Skeletal muscle tissue (tissue), 4 donors: ENCODE data around the gene COL4A1. TPM values are rescaled to one million over a fixed set of nuclear protein-coding genes. Genes with fewer than 3 reads are reported as not detected.
A peak's percentile ranks its signal among the peaks of the same experiment; 100 is the strongest.

Source experiments
- H3K27ac ChIP-seq: one replicate; pipeline ENCODE4 v1.7.0; 2013; ENCODE audit warnings: mild to moderate bottlenecking, low read depth, low read length, inconsistent platforms
- H3K27me3 ChIP-seq, 3 donors: one replicate each; pipeline ENCODE4 v1.7.0; 2013; ENCODE audit warnings: low read length in 3 of 3; ENCODE audit not compliant: control insufficient read depth in 3 of 3, insufficient read depth in 3 of 3
- H3K36me3 ChIP-seq, 3 donors: one replicate each; pipeline ENCODE4 v1.7.0; 2013; ENCODE audit warnings: low read length in 3 of 3; ENCODE audit not compliant: control insufficient read depth in 3 of 3, insufficient read depth in 3 of 3
- H3K4me1 ChIP-seq, 3 donors: one replicate each; pipeline ENCODE4 v1.7.0; 2013; ENCODE audit warnings: low read length in 3 of 3, mild to moderate bottlenecking in 3 of 3; ENCODE audit not compliant: control insufficient read depth in 3 of 3, insufficient read depth in 3 of 3
- H3K4me3 ChIP-seq, 3 donors: one replicate each; pipeline ENCODE4 v1.7.0; 2013; ENCODE audit warnings: low read length in 3 of 3
- H3K9ac ChIP-seq, 3 donors: one replicate each; pipeline ENCODE4 v1.7.0; 2013; ENCODE audit warnings: low read length in 3 of 3, mild to moderate bottlenecking in 3 of 3, moderate library complexity in 2 of 3, low read depth in 1 of 3
- H3K9me3 ChIP-seq, 3 donors: one replicate each; pipeline ENCODE4 v1.7.0; 2013; ENCODE audit warnings: low read length in 3 of 3; ENCODE audit not compliant: control insufficient read depth in 3 of 3
- total RNA-seq: library from RNA; depleted of rRNA; stranded (reverse); fragments of >200 nt; gene quantifications from one replicate; pipeline ENCODE4 v1.2.3, GENCODE V29; 2014
- donor health status: Osteomylitis.

The COL4A1 gene
- total RNA-seq, 1 donor from 2014 or later: 774 TPM

- peaks cover 5 to 20% (median 8%) of the 10 kb centered on the region in 3 donors for H3K27me3 ChIP-seq
- no peak overlapping the region for H3K4me3 ChIP-seq
- peak overlapping the region; percentile 81 for H3K27ac ChIP-seq
- no peaks in the 10 kb centered on the region for H3K36me3 ChIP-seq
- no peak overlapping the region for H3K9ac ChIP-seq
- no peaks in the 10 kb centered on the region for H3K9me3 ChIP-seq
- peaks cover 24 to 33% (median 24%) of the 10 kb centered on the region in 3 donors for H3K4me1 ChIP-seq
These were observed 75.5 kb downstream of the COL4A1 start for GRCh38 chr13:110231348-110232047.

GRCh38 chr13:110230661-110231347 is 76.2 kb downstream of the COL4A1 start:
- H3K9me3 ChIP-seq: no peaks in the 10 kb centered on the region
- peaks cover 22 to 31% (median 24%) of the 10 kb centered on the region in 3 donors for H3K4me1 ChIP-seq
- no peak overlapping the region for H3K9ac ChIP-seq
- H3K27me3 ChIP-seq: peaks cover 5 to 20% (median 8%) of the 10 kb centered on the region in 3 donors
- no peak overlapping the region for H3K4me3 ChIP-seq
- no peaks in the 10 kb centered on the region for H3K36me3 ChIP-seq
- peak overlapping the region; percentile 81 for H3K27ac ChIP-seq

GRCh38 chr13:110229905-110230563 is 76.9 kb downstream of the COL4A1 start:
- Histone ChIP-seq H3K9ac (no peak overlapping the region), H3K9me3 (no peaks in the 10 kb centered on the region), H3K27me3 (peaks cover 5 to 20% (median 8%) of the 10 kb centered on the region in 3 donors), H3K36me3 (no peaks in the 10 kb centered on the region), H3K27ac (peak overlapping the region; percentile 28), H3K4me3 (no peak overlapping the region), H3K4me1 (peaks cover 22 to 31% (median 24%) of the 10 kb centered on the region in 3 donors)

- Histone ChIP-seq H3K4me3 (no peak overlapping the region), H3K36me3 (no peaks in the 10 kb centered on the region), H3K9ac (no peak overlapping the region), H3K27me3 (peaks cover 5 to 20% (median 8%) of the 10 kb centered on the region in 3 donors), H3K27ac (peak overlapping the region; percentile 28), H3K4me1 (peaks cover 22 to 28% (median 24%) of the 10 kb centered on the region in 3 donors), H3K9me3 (no peaks in the 10 kb centered on the region)
These were observed 77.7 kb downstream of the COL4A1 start for GRCh38 chr13:110228936-110229904.

GRCh38 chr13:110227864-110228643 is 78.9 kb downstream of the COL4A1 start:
- H3K9me3 ChIP-seq: no peaks in the 10 kb centered on the region
- H3K4me3 ChIP-seq: no peak overlapping the region
- H3K27me3 ChIP-seq: peaks cover 0 to 11% (median 5%) of the 10 kb centered on the region in 3 donors
- peaks cover 11 to 19% (median 14%) of the 10 kb centered on the region in 3 donors for H3K4me1 ChIP-seq
- H3K36me3 ChIP-seq: no peaks in the 10 kb centered on the region
- peak overlapping the region; percentile 23 for H3K27ac ChIP-seq
- no peak overlapping the region for H3K9ac ChIP-seq

- H3K4me3 ChIP-seq: no peak overlapping the region
- H3K27me3 ChIP-seq: peaks cover 0 to 5% (median 0%) of the 10 kb centered on the region in 3 donors
- peaks cover 7 to 13% (median 8%) of the 10 kb centered on the region in 3 donors for H3K4me1 ChIP-seq
- H3K9ac ChIP-seq: no peak overlapping the region
- peak overlapping the region; percentile 23 for H3K27ac ChIP-seq
- no peaks in the 10 kb centered on the region for H3K9me3 ChIP-seq
- no peaks in the 10 kb centered on the region for H3K36me3 ChIP-seq
These were observed 79.5 kb downstream of the COL4A1 start for GRCh38 chr13:110227416-110227815.

- Histone ChIP-seq H3K4me1 (peaks cover 7 to 14% (median 10%) of the 10 kb centered on the region in 3 donors), H3K36me3 (no peaks in the 10 kb centered on the region), H3K9ac (no peak overlapping the region), H3K9me3 (no peaks in the 10 kb centered on the region), H3K4me3 (no peak overlapping the region), H3K27me3 (peaks cover 0 to 4% (median 0%) of the 10 kb centered on the region in 3 donors), H3K27ac (peak overlapping the region; percentile 3)
These were observed 81.1 kb downstream of the COL4A1 start for GRCh38 chr13:110225609-110226574.

- H3K9ac ChIP-seq: no peak overlapping the region
- H3K4me1 ChIP-seq: peaks cover 7 to 14% (median 9%) of the 10 kb centered on the region in 3 donors
- H3K27me3 ChIP-seq: no peaks in the 10 kb centered on the region
- H3K27ac ChIP-seq: no peak overlapping the region
- no peak overlapping the region for H3K4me3 ChIP-seq
- no peaks in the 10 kb centered on the region for H3K9me3 ChIP-seq
- no peaks in the 10 kb centered on the region for H3K36me3 ChIP-seq
These were observed 82.0 kb downstream of the COL4A1 start for GRCh38 chr13:110225003-110225402.
